GM21737 (cell line): ENCODE results near the gene CEP104.

ENCODE experiments used
- ATAC-seq: cut with Tn5 transposase; IDR thresholded peaks from one replicate; pipeline ENCODE4 v1.9.1; 2021; ENCODE audit warnings: mild to moderate bottlenecking, moderate library complexity; ENCODE audit not compliant: unreplicated experiment

The CEP104 gene

GRCh38 chr1:3856923-3857790 is at the start of gene CEP104, which contains the start of gene DFFB:
Gene CEP104 (minus strand): TSS chr1:3857211. CDS start chr1:3852407, 4,804 bp downstream.
Gene DFFB (plus strand): TSS chr1:3857476. CDS start chr1:3857604, 128 bp downstream.
- ATAC-seq = peak; percentile 91

- ATAC-seq = no peak
These were observed 49.6 kb upstream of the CEP104 start for GRCh38 chr1:3906672-3907020.

- no peak for ATAC-seq
These were observed 49.1 kb upstream of the CEP104 start for GRCh38 chr1:3905953-3906671.

- ATAC-seq = no peak
These were observed 48.4 kb upstream of the CEP104 start for GRCh38 chr1:3905266-3905952.

- ATAC-seq = no peak
These were observed 47.8 kb upstream of the CEP104 start for GRCh38 chr1:3904843-3905185.

- ATAC-seq = no peak
These were observed 47.2 kb upstream of the CEP104 start for GRCh38 chr1:3904006-3904842.

- ATAC-seq = no peak
These were observed 46.4 kb upstream of the CEP104 start for GRCh38 chr1:3903141-3904005.

GRCh38 chr1:3902571-3903091 is 45.6 kb upstream of the CEP104 start:
- no peak for ATAC-seq

GRCh38 chr1:3902111-3902511 is 45.1 kb upstream of the CEP104 start:
- ATAC-seq = no peak

GRCh38 chr1:3900969-3901529 is 44.0 kb upstream of the CEP104 start:
- peak; percentile 51 for ATAC-seq

- peak; percentile 68 for ATAC-seq
These were observed 43.3 kb upstream of the CEP104 start, which contains the start of gene C1orf174 for GRCh38 chr1:3900150-3900968. Gene C1orf174 (minus strand): TSS chr1:3900272. CDS start chr1:3900186, 86 bp downstream.

GRCh38 chr1:3899754-3900149 is 42.7 kb upstream of the CEP104 start:
- no peak for ATAC-seq

GRCh38 chr1:3898994-3899753 is 42.2 kb upstream of the CEP104 start:
- ATAC-seq = no peak

- ATAC-seq = no peak
These were observed 41.4 kb upstream of the CEP104 start for GRCh38 chr1:3898475-3898735.

GRCh38 chr1:3896396-3897000 is 39.5 kb upstream of the CEP104 start:
- no peak for ATAC-seq

GRCh38 chr1:3895951-3896325 is 38.9 kb upstream of the CEP104 start:
- no peak for ATAC-seq

GRCh38 chr1:3895279-3895950 is 38.4 kb upstream of the CEP104 start:
- no peak for ATAC-seq
